Measurements from ENCODE around the gene XYLB.
"Not testable (repeated sequence)": the region's sequence is repeated elsewhere in the genome, so short reads cannot be mapped to it uniquely, and the experiment has no call there.

The XYLB gene

DNA sequence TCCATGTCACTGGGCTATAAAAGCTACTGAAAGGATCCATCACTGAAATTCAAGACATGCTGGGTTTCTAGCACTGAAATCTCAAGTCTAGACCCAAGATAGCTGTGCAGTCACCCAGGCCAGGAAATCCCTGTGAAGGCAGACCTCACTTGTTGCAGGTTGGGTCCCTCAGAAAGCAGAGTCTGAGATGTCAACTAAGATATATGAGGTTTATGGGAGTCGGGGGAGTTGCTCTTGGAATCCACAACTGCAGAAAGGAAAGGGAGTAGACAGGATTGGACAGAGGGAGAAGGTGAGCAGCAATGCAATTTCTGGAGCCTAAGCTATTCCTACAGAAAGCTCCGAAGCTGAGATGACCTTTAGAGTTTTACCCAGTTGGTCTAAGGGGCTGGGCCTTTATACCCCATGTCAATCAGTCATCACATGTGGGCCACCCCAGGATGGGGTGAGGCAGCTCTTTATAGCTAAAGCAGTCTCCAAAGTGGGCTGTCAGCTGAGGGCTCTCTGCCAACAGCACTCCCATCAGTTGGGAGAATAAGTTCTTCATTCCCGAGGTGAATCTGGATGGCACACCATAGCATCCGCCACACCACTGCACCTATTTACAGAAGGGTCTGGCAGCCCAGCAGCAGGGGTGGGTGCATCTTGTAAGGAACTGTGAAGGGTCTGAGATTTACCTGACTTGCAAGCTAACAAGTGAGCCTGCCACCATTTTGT lies 54.8 kb downstream of the XYLB start:
- no peak for DNase-seq

GRCh38 chr3:38404286-38404685 lies 57.7 kb downstream of the XYLB start:
- no peak for DNase-seq

DNA sequence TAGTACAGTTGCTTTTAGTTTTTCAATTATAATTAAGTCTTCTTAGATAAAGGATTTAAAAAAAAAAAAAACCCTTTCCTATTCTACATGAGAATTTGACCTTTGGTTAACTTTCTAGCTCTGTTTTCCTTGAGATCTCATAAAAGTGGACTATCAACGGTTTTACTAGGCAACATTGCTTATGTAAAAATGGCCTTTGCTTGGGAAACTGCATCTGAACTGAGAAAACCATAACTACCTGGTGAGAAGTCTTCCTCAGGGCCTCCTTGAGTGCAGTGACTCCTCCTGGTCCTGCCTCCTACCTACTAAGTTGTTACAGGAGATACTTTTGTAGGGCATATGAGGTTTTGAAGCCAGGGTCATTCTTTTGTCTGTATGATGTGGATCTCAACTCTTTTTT lies 65.0 kb downstream of the XYLB start:
- no peak for DNase-seq

DNA sequence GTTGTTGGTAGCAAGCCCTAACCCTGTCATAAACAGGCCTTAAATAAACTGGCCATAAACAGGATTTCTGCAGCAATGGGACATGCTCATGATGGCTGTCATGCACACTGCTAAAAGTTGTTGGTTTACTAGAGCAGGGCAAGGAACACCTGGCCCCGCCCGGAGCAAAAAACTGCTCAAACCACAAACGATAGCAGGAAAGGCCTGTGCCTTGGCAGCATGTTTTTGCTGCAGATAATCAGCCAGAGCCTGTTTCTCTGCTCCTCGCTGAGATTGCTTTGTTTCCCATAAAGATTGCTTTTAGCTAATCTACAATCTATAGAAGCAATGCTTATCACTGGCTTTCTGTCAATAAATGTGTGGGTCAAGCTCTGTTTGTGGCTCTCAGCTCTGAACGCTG lies 74.2 kb downstream of the XYLB start:
- not testable (repeated sequence) for DNase-seq

GRCh38 chr3:38421679-38422336 lies 75.2 kb downstream of the XYLB start:
- DNase-seq, result no peak

DNA sequence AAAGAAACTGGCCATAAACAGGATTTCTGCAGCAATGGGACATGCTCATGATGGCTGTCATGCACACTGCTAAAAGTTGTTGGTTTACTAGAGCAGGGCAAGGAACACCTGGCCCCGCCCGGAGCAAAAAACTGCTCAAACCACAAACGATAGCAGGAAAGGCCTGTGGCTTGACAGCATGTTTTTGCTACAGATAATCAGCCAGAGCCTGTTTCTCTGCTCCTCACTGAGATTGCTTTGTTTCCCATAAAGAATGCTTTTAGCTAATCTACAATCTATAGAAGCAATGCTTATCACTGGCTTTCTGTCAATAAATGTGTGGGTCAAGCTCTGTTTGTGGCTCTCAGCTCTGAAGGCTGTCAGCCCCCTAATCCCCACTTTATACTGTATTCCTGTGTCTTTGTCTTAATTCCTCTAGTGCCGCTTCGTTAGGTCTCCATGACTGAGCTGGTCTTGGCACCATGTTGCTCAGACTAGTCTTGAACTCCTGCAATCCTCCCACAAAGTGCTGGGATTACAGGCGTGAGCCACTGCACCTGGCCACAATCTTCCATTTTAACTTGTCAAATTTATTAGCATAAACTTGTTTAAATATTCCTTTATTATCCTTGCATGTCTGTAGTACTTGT lies 80.3 kb downstream of the XYLB start:
- not testable (repeated sequence) for DNase-seq

DNA sequence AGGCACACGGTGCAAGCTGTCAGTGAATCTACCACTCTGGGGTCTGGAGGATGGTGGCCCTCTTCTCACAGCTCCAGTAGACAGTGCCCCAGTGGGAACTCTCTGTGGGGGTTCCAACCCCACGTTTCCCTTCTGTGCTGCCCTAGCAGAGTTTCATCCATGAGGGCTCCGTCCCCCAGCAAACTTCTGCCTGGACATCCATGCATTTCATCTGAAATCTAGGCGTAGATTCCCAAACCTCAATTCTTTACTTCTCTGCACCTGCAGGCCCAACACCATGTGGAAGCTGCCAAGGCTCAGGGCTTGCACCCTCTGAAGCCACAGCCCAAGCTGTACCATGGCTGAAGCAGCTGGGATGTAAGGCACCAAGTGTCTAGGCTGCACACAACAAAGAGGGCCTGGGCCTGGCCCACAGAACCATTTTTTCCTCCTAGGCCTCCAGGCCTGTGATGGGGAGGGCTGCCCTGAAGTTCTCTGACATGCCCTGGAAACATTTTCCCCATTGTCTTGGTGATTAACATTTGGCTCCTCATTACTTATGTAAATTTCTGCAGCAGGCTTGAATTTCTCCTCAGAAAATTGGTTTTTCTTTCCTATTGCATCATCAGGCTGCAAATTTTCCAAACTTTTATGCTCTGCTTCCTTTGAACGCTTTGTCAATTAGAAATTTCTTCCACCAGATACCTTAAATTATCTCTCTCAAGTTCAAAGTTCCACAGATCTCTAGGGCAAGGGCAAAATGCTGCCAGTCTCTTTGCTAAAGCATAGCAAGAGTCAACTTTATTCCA lies 86.5 kb downstream of the XYLB start:
- not testable (repeated sequence) for DNase-seq

GRCh38 chr3:38433661-38434060 lies 87.1 kb downstream of the XYLB start:
- DNase-seq, result not testable (repeated sequence)

- DNase-seq, result not testable (repeated sequence)
These were observed 92.0 kb downstream of the XYLB start for GRCh38 chr3:38438436-38439069.

DNA sequence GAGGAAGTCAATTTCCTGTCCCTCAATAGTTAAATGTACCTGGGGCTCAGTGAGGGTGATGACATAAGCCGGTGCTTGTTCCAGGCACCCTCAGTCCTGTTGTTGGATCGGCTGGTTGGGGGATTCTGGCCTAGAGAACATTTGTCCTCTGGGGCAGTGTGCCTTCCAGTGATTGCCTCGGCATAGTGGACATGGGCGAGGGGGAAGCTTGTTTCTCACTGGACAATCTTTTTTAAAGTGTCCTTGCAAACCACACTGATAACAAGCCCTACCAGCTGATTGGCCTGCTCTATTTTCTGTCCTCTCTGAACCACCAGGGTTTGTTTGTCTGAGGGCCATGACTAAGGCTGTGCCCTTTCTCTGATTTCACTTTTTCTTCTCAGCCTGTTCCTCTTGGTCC lies 96.6 kb downstream of the XYLB start:
- DNase-seq, result not testable (repeated sequence)

DNA sequence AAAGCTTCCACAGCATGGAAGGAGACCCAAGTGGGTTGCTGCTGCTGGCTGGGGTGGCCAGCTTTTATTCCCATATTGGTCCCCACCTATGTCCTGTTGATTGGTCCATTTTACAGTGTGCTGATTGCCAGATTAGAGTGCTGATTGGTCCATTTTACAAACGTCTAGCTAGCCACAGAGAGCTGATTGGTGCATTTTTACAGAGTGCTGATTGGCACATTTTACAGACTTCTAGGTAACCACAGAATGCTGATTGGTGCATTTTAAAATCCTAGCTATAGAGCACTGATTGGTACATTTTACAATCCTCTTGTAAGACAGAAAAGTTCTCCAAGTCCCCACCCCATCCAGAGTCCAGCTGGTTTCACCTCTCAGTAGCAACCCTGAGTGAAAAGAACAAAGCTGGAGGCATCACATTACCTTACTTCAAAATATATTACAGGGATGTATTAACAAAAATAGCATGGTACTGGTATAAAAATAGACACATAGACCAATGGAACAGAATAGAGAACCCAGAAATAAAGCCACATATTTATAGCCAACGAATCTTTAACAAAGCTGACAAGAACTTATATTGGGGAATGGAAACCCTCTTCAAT lies 99.6 kb downstream of the XYLB start:
- DNase-seq, result no peak

GRCh38 chr3:38446812-38447211 lies 100.2 kb downstream of the XYLB start:
- no peak for DNase-seq

DNA sequence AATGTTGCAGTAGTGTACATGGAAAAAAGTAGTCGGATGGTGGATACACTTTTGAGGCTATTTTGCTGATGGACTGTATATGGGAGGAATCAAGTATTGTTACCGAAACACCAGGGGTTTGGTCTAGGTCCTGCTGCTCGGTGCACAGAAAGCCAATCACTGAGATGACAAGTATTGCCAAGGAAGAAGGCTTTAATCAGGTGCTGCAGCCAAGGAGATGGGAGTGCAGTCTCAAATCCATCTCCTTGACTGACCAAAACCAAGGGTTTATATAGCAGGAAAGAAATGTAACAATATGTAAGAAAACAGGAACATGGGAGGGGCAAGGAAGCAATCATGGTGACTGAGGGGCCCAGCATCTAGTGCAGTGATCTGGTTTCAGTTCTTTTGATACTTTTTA lies 104.3 kb downstream of the XYLB start:
- no peak for DNase-seq

DNA sequence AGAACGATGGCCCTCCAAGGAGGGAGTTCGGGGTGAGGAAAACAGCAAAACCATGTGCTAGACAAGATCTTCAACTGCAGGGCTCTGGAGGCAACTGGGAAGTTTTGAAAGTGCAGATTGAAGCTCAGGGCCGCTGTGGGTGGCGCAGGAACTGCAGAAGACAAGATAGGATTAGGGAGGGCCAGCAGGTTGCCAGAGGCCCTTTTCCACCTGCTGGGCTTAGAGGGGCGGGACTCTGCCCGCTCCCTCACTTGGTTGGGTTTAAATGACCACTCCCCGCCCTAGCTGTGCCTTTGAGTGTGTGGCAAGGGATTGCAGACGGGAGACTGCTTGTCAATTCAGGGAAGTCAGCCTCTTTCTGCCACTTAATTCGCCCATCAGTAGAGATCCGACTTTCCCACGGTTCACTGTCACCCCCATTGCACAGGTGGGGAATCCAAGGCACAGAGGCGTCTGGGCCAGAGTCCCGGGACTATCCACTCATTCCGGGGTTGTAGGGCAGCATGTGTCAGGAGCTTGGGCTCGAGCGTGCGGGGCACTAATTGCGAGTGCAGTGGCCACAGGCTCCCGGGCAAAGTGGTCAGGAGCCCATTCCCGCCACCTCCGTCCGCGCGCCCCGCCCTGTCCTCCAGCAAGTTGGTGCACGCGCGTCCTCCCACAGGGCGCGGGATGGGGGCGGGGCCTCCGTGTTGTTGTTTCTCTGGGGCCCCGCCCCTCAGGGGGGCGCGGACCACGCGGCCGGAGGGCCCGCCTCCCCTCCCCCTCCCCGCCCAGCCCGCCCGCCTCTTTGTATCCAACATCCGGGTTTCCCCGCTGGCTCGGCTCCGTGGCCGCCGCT lies 106.7 kb downstream of the XYLB start, which contains the start of gene ACVR2B:
TSS of gene ACVR2B (plus strand) at position 816 of the 838 bp plus-strand sequence. CDS start 433 bp downstream, outside the sequence.
- DNase-seq, result peak; percentile 74 to 77

- no peak for DNase-seq
These were observed 107.3 kb downstream of the XYLB start for GRCh38 chr3:38453913-38454177.

DNA sequence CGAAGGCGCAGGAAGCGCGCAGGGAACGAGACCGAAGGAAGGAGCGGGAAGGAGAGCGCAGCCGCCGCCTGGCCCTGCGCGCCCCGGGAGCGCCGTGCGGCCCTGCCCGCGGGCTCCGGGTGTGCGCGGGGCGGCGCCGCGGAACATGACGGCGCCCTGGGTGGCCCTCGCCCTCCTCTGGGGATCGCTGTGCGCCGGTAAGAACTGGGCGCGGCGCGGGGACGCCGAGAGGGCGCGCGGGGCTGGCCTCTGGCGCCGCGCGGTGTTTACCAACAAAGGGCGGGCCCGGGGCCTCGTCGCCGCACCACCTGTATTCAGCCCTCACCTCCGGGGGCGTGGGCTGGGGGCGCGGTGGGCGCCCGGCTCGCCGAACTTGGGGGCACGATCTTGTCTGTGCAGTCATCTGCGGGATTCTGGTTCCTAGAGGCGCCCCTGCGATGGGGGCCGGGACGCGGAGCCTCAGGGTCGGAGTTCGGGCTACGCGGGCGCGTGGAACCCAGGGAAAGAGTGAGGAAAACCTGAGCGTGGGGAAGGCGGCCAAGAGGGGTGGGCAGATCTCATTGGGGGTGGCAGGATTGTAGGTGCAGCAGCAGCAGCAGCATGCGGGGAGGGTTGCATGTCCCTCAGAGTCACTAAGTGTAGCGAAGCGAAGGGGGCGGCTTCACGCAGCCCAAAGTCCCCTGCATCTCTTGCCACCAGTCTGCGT lies 107.7 kb downstream of the XYLB start:
- DNase-seq, result peak; percentile 13 to 14

GRCh38 chr3:38454884-38455638 lies 108.5 kb downstream of the XYLB start:
- peak; percentile 27 to 28 for DNase-seq

DNA sequence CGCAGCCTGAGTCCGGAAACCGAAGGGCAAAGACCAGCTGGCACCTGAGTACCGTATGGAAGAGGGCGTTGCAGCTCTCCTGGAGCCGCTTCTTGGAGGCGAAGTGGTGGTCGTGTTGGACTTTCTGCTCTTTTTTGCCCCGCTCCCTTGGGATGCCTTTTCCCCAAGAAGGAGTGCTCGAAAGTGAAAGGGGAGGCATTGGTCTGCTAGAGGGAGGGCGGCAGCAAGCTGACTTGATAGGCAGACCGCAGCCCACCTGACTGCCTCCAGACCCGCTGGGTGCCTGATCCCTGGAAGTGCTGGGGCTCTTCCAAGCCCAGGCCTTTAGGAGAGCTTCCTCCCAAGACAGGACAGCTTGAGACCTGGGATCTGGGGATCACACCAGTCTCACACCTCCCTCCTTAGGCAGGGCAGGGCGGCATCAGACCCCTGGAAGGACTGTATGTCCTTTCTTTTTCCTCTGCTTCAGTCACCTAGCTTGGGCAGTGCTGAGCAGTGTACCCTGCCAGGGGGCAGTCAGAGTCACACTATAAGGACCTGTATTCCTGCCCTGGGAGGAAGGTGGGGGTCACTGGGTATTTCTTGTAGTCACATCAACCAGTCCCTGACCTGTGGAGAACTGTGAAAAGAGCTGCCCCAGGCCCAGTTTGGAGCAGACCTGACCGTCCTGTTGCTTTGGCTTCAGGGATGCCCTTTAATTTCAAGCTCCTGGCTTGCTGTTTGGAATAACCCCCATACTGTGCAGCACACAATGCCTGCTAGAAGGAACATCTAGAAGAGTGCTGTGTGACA lies 109.2 kb downstream of the XYLB start:
- DNase-seq, result no peak
